Mesenchymal stem cell (in vitro differentiated cells and primary cell): ENCODE data around the gene ADD1.

Experiments
- DNase-seq: peaks from one replicate; pipeline ENCODE4 v3.0.0-alpha.2; 2013
- H2AFZ ChIP-seq: one replicate; pipeline ENCODE4 v1.6.1; 2013; ENCODE audit warnings: low read depth, mild to moderate bottlenecking, control low read depth, inconsistent platforms, low read length, moderate library complexity
- H2AK5ac ChIP-seq: 2 replicates; pipeline ENCODE4 v1.6.1; 2013; ENCODE audit warnings: low read length, moderate library complexity, mild to moderate bottlenecking, inconsistent platforms; ENCODE audit not compliant: severe bottlenecking
- H2BK120ac ChIP-seq: one replicate; pipeline ENCODE4 v1.6.1; 2013; ENCODE audit warnings: low read depth, mild to moderate bottlenecking, inconsistent platforms, low read length, moderate library complexity
- H2BK12ac ChIP-seq, 2 experiments: one replicate each; pipeline ENCODE4 v1.6.1; 2013; ENCODE audit warnings: inconsistent platforms in 2 of 2, low read length in 2 of 2, mild to moderate bottlenecking in 2 of 2, moderate library complexity in 2 of 2, control low read depth in 1 of 2
- H2BK15ac ChIP-seq: one replicate; pipeline ENCODE4 v1.6.1; 2013; ENCODE audit warnings: mild to moderate bottlenecking, low read depth, inconsistent platforms; ENCODE audit not compliant: poor library complexity, severe bottlenecking
- H2BK5ac ChIP-seq: 2 replicates; pipeline ENCODE4 v1.6.1; 2013; ENCODE audit warnings: low read depth, mild to moderate bottlenecking, low read length, control low read depth, inconsistent platforms; ENCODE audit not compliant: poor library complexity, severe bottlenecking
- H3K14ac ChIP-seq, 2 experiments: one replicate each; pipeline ENCODE4 v1.6.1; 2013; ENCODE audit warnings: inconsistent platforms in 2 of 2, low read length in 2 of 2, control low read depth in 1 of 2, mild to moderate bottlenecking in 1 of 2, moderate library complexity in 1 of 2
- H3K18ac ChIP-seq, 2 experiments: one replicate each; pipeline ENCODE4 v1.6.1; 2013; ENCODE audit warnings: inconsistent platforms in 2 of 2, low read length in 2 of 2, control low read depth in 1 of 2, low read depth in 1 of 2, mild to moderate bottlenecking in 1 of 2
- H3K23ac ChIP-seq, 2 experiments: one replicate each; pipeline ENCODE4 v1.6.1; 2013; ENCODE audit warnings: inconsistent platforms in 2 of 2, low read length in 2 of 2, mild to moderate bottlenecking in 2 of 2, moderate library complexity in 2 of 2, control low read depth in 1 of 2
- H3K27ac ChIP-seq: 2 replicates; pipeline ENCODE4 v1.5.1; 2013; ENCODE audit warnings: mild to moderate bottlenecking, moderate library complexity, low read length, control low read depth, inconsistent platforms; ENCODE audit not compliant: poor library complexity, severe bottlenecking
- H3K27me3 ChIP-seq, 2 experiments: 2 replicates each; pipeline versions ENCODE4 v1.6.1 to v1.7.0; 2013; ENCODE audit warnings: low read length in 2 of 2, mild to moderate bottlenecking in 2 of 2, moderate library complexity in 2 of 2, control low read depth in 1 of 2, inconsistent platforms in 1 of 2; ENCODE audit not compliant: control insufficient read depth in 1 of 2, insufficient read depth in 1 of 2
- H3K36me3 ChIP-seq, 2 experiments: 2 replicates each; pipeline versions ENCODE4 v1.6.1 to v1.7.0; 2013; ENCODE audit warnings: low read length in 2 of 2, control low read depth in 1 of 2, inconsistent platforms in 1 of 2, low read depth in 1 of 2, mild to moderate bottlenecking in 1 of 2; ENCODE audit not compliant: insufficient read depth in 2 of 2, control insufficient read depth in 1 of 2
- H3K4ac ChIP-seq, 2 experiments: one replicate each; pipeline ENCODE4 v1.6.1; 2013; ENCODE audit warnings: inconsistent platforms in 2 of 2, low read length in 2 of 2, mild to moderate bottlenecking in 2 of 2, moderate library complexity in 2 of 2, control low read depth in 1 of 2, low read depth in 1 of 2
- H3K4me1 ChIP-seq: 2 replicates; pipeline ENCODE4 v1.6.1; 2013; ENCODE audit warnings: low read depth, low read length, control low read depth; ENCODE audit not compliant: control insufficient read depth, insufficient read depth
- H3K4me2 ChIP-seq: 2 replicates; pipeline ENCODE4 v1.6.1; 2013; ENCODE audit warnings: low read length, mild to moderate bottlenecking, inconsistent platforms; ENCODE audit not compliant: poor library complexity, severe bottlenecking
- H3K4me3 ChIP-seq, 2 experiments: 2 replicates each; pipeline versions ENCODE4 v1.5.1 to v1.7.0; 2013; ENCODE audit warnings: low read length in 2 of 2, mild to moderate bottlenecking in 2 of 2, control low read depth in 1 of 2, low read depth in 1 of 2; ENCODE audit not compliant: insufficient read depth in 1 of 2
- H3K79me1 ChIP-seq: replicated peaks from 2 replicates; pipeline ENCODE4 v1.6.1; 2013; ENCODE audit warnings: mild to moderate bottlenecking, control low read depth, low read length, inconsistent platforms; ENCODE audit not compliant: poor library complexity, severe bottlenecking
- H3K9ac ChIP-seq: 2 replicates; pipeline ENCODE4 v1.7.0; 2013; ENCODE audit warnings: mild to moderate bottlenecking, low read length, moderate library complexity
- H3K9me3 ChIP-seq: 2 replicates; pipeline ENCODE4 v1.7.0; 2013; ENCODE audit warnings: mild to moderate bottlenecking, low read length; ENCODE audit not compliant: control insufficient read depth
- H4K8ac ChIP-seq: one replicate; pipeline ENCODE4 v1.6.1; 2013; ENCODE audit warnings: inconsistent platforms, mild to moderate bottlenecking, low read length, moderate library complexity
- H4K91ac ChIP-seq: one replicate; pipeline ENCODE4 v1.6.1; 2013; ENCODE audit warnings: mild to moderate bottlenecking, low read length, inconsistent platforms
- WGBS: methylation state at CpG from one replicate; pipeline ENCODE4 v1.1.7; 2013; ENCODE audit warnings: mixed read lengths; 5-methylcytosine and 5-hydroxymethylcytosine counted together

The ADD1 gene

DNA sequence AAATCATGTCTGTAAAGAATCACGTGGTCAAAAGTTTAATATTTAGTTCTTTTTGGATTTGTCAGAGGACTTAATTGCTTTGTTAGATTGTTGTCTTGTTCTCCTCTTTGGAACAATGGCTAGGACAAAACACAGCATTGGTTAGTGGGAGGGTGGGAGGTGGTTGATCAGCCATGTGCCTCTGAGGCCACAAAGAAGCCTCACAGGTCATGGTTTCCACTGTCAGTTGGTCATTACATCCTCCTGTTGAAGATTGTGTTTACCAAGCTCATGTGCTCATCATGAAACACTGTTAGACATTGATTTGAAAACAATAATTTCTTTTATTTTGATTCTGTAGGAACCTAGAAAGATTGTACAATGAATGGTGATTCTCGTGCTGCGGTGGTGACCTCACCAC, 31.9 kb downstream of the ADD1 start:
- WGBS: 96% methylated on average over 3 of the region's 3 CpGs
- no peak overlapping the region for H2BK120ac ChIP-seq
- H3K27me3 ChIP-seq: no peaks in the 10 kb centered on the region

DNA sequence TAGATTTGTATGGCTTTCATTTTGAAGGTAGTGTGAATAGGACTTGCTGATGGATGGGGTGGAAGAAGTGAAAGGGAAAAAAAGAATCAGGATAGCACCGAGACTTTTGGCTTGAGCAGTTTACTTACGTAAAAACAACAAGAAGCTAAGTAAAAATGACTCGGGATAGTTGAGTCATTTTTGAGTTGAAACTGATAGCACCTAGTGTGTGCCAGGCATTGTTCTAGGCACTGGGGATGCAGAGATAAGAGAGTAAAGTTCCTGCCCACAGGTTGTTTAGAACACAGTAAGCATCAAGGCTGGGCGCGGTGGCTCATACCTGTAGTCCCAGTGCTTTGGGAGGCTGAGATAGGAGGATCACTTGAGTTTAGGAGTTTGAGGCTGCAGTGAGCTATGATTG, 34.7 kb downstream of the ADD1 start:
- Histone ChIP-seq H3K18ac (no peak overlapping the region), H4K8ac (no peak overlapping the region), H2AK5ac (no peak overlapping the region), H3K4ac (no peak overlapping the region), H3K79me1 (peaks cover 13% of the 10 kb centered on the region), H2BK5ac (no peak overlapping the region), H3K4me3 (no peak overlapping the region), H3K14ac (no peak overlapping the region), H3K27ac (no peak overlapping the region), H3K27me3 (no peaks in the 10 kb centered on the region), H3K9me3 (no peaks in the 10 kb centered on the region), H2BK12ac (no peak overlapping the region), H3K4me1 (peaks cover 7% of the 10 kb centered on the region), H3K36me3 (peaks cover 28 to 53% of the 10 kb centered on the region in 2 experiments), H3K9ac (no peak overlapping the region), H3K23ac (no peak overlapping the region), H3K4me2 (no peak overlapping the region), H2AFZ (no peak overlapping the region), H4K91ac (no peak overlapping the region), H2BK120ac (no peak overlapping the region), H2BK15ac (no peak overlapping the region)
- 95% methylated on average over 5 of the region's 5 CpGs for WGBS
- no peak for DNase-seq

More for the DNA sequence above, 31.9 kb downstream of the ADD1 start:
- no peak overlapping the region for H4K8ac ChIP-seq
- no peak overlapping the region for H3K4me3 ChIP-seq
- no peak overlapping the region for H4K91ac ChIP-seq
- H3K9ac ChIP-seq: no peak overlapping the region
- DNase-seq: no peak
- H3K14ac ChIP-seq: no peak overlapping the region
- no peak overlapping the region for H2AK5ac ChIP-seq
- peaks cover 24 to 33% of the 10 kb centered on the region in 2 experiments for H3K36me3 ChIP-seq
- H3K27ac ChIP-seq: no peak overlapping the region
- no peak overlapping the region for H3K18ac ChIP-seq
- no peak overlapping the region for H2BK12ac ChIP-seq
- H2BK15ac ChIP-seq: no peak overlapping the region
- H3K4me2 ChIP-seq: no peak overlapping the region
- H3K9me3 ChIP-seq: no peaks in the 10 kb centered on the region
- no peak overlapping the region for H3K23ac ChIP-seq
- H2AFZ ChIP-seq: no peak overlapping the region
- no peak overlapping the region for H2BK5ac ChIP-seq
- H3K79me1 ChIP-seq: peaks cover 8% of the 10 kb centered on the region
- no peak overlapping the region for H3K4ac ChIP-seq
- peaks cover 8% of the 10 kb centered on the region for H3K4me1 ChIP-seq

DNA sequence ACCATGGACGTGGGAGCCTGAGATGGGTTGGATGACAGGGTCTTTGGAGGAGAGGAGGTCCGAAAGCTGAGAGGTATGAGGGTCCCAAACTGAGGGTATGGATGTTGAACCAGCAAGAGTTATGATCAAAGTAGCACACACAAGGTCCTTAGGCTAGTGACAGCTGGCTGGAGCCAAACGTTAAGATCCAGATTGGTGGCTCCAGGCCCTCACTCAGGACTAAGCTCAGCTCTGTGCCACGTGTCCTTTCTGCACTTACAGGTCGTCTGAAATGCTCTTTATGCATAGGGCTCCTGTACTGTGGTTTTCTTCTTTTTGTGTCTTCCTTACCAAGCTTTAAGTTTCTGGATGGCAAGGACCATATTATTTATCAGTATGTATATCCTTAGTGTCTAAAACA, 35.4 kb downstream of the ADD1 start:
- Histone ChIP-seq H2BK15ac (no peak overlapping the region), H3K9me3 (no peaks in the 10 kb centered on the region), H3K9ac (no peak overlapping the region), H2AK5ac (no peak overlapping the region), H3K4me2 (no peak overlapping the region), H3K36me3 (peaks cover 28 to 59% of the 10 kb centered on the region in 2 experiments), H3K27ac (no peak overlapping the region), H4K91ac (no peak overlapping the region), H3K14ac (no peak overlapping the region), H3K4me3 (no peak overlapping the region), H3K18ac (no peak overlapping the region), H3K27me3 (no peaks in the 10 kb centered on the region), H4K8ac (no peak overlapping the region), H3K4ac (no peak overlapping the region), H3K23ac (no peak overlapping the region), H3K4me1 (peaks cover 5% of the 10 kb centered on the region), H2AFZ (no peak overlapping the region), H2BK120ac (no peak overlapping the region), H2BK12ac (peak overlapping the region in 1 of 2 experiments; percentile 66), H3K79me1 (peaks cover 13% of the 10 kb centered on the region), H2BK5ac (no peak overlapping the region)
- no peak for DNase-seq
- WGBS: 89% methylated on average over 5 of the region's 5 CpGs

DNA sequence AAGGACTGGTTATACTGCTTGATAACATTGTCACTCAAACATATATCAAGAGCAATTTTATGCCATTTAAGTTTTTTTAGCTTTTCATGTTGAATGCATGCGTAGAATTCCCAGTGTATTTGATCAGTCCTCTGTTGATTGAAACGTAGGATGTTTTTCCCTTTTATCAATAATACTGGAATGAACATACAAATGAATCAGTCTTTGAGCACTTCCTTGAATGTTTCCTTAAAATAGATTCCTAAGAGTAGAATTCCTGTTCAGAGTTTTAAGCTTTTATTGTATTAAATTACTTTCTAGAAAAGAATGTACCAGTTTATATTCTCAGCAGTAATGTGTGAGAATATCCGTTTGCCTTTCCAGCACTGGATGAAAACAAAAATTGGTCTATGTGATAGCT, 37.8 kb downstream of the ADD1 start:
- Histone ChIP-seq H2AFZ (no peak overlapping the region), H3K27me3 (no peaks in the 10 kb centered on the region), H2BK5ac (no peak overlapping the region), H3K9me3 (no peaks in the 10 kb centered on the region), H3K23ac (no peak overlapping the region), H2BK15ac (no peak overlapping the region), H2BK12ac (no peak overlapping the region), H2BK120ac (no peak overlapping the region), H3K9ac (no peak overlapping the region), H3K27ac (no peak overlapping the region), H4K91ac (no peak overlapping the region), H4K8ac (no peak overlapping the region), H3K4me1 (peaks cover 5% of the 10 kb centered on the region), H3K4ac (no peak overlapping the region), H2AK5ac (no peak overlapping the region), H3K14ac (no peak overlapping the region), H3K18ac (no peak overlapping the region), H3K4me2 (no peak overlapping the region), H3K79me1 (peaks cover 23% of the 10 kb centered on the region), H3K36me3 (peaks cover 37 to 72% of the 10 kb centered on the region in 2 experiments), H3K4me3 (no peak overlapping the region)
- DNase-seq: no peak
- no CpG with 5 or more reads among the region's 3 CpGs for WGBS
